Urinary bladder (tissue), 4 donors: ENCODE results near the gene TRPM3. TPM values are rescaled to one million over a fixed set of nuclear protein-coding genes. Genes with fewer than 3 reads are reported as not detected.

ENCODE experiments used
- DNase-seq: peaks from one replicate; pipeline ENCODE4 v3.0.0-alpha.2; 2015; ENCODE audit errors: extremely low spot score
- H3K27ac ChIP-seq: one replicate; pipeline ENCODE4 v1.5.1; 2013; ENCODE audit warnings: low read depth, mild to moderate bottlenecking, moderate library complexity
- H3K36me3 ChIP-seq: one replicate; pipeline ENCODE4 v1.6.1; 2013; ENCODE audit warnings: mild to moderate bottlenecking, moderate library complexity; ENCODE audit not compliant: insufficient read depth
- H3K4me1 ChIP-seq: one replicate; pipeline ENCODE4 v1.6.1; 2013; ENCODE audit warnings: mild to moderate bottlenecking, moderate library complexity; ENCODE audit not compliant: insufficient read depth
- H3K4me3 ChIP-seq: one replicate; pipeline ENCODE4 v1.5.1; 2013; ENCODE audit warnings: low read depth, low read length
- WGBS: extraction: QIAGEN DNeasy Blood & Tissue Kit; methylation state at CpG from one replicate; pipeline ENCODE4 v1.1.7; 2013; 5-methylcytosine and 5-hydroxymethylcytosine counted together
- polyA plus RNA-seq: library from polyadenylated mRNA; stranded (reverse); fragments of 200-250 nt; gene quantifications from one replicate; pipeline ENCODE4 v1.2.3, GENCODE V29; 2013
- total RNA-seq: library from RNA; depleted of rRNA; stranded (reverse); fragments of >200 nt; gene quantifications from one replicate; pipeline ENCODE4 v1.2.3, GENCODE V29; 2014
- donor health status: healthy with polysubstance abuse.
- donor health status: healthy.

TRPM3 gene
- total and polyA plus RNA-seq, 2 donors = 0.20 to 14.3 TPM

DNA sequence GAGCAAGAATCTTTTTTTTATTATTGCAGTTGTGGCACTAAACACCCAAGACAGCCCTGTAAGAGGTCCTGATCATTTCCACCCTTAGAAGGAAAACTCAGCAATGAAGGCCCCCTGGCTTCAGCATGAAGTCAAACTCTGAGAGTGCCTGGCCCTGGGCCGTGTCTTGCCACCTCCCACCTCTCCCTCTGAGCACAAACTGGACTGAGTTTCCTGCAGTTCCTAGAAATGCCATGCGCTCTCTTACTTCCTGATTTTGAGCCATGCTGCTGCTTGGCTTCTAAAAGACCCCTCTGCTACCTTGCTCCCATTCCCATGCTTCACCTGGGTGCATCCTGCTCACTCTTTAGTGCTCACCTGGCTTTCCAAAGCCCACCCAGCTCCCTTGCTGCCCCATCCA lies 566.5 kb downstream of the TRPM3 start:
- Histone ChIP-seq H3K4me3 (no peak overlapping the region), H3K4me1 (no peaks in the 10 kb centered on the region), H3K27ac (no peak overlapping the region), H3K36me3 (no peaks in the 10 kb centered on the region)
- WGBS = 85% methylated on average over 2 of the region's 2 CpGs
- DNase-seq = no peak

DNA sequence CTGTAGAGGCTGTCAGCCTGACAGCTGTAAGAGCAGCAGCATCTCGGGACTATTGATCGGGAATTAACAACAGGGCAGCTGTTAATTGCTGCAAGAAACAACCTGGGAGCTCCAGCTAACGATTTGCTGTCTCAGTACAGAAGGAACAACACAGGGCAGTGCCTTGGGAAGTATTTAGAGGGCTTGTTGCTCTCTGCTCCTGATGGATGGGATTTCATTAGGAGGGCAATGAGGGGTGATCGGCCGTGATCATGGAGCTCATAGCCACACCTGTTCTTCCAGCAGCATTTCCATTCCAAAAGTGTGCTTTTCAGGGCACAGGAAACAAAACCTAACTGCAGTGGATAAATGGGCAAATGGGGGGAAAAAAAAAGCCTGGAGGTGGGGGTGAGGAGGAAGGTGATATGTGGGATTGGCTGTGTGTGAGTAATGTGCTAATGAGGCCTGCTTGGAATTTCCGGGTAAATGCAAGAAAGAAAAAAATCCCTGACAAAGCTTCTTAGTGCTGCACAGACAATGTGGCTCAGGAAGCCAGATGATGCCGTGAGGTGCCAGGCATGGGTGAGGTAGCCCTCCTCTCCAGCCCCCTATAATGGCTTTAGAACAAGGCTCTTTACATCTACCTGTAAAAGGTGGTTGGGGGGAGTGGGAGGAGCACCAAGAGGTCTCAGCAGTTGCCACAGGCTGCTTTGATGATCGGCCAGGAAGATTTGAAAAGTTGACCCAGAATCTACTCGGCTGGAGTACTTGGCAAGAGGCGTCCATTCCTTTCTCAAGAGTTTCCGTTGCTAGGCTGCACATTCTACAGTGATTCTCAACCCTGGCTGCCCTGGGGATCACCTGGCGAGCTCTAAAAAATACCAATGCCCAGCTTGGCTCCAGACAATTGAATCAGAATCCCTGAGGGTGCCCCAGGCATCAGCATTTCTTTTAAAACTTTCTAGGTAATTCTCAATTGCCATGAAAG lies 567.4 kb downstream of the TRPM3 start:
- Histone ChIP-seq H3K36me3 (no peaks in the 10 kb centered on the region), H3K27ac (no peak overlapping the region), H3K4me3 (no peak overlapping the region), H3K4me1 (no peaks in the 10 kb centered on the region)
- DNase-seq = no peak
- 54% methylated on average over 12 of the region's 12 CpGs for WGBS

DNA sequence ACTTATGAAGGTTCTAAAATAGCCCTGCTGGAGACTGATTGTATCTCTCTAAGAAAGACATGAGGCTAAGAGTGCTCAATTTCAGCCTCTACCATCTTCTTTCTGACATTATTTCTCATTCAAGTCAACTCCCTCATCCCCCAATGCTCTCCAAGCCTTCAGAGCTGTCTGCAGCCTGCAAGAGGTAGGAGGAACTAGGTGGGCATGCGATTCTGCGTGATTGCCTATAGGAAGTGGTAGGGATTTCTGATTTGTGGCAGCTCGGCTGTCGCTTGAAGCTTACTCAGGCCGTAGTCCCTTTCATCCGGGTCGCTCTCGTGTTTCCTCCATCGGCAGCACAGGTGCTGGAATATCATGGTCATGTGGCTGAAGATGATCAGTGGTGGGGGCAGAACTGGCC lies 568.9 kb downstream of the TRPM3 start:
- DNase-seq = no peak
- Histone ChIP-seq H3K27ac (no peak overlapping the region), H3K4me1 (no peaks in the 10 kb centered on the region), H3K36me3 (no peaks in the 10 kb centered on the region), H3K4me3 (no peak overlapping the region)
- 97% methylated on average over 9 of the region's 9 CpGs for WGBS

- DNase-seq = no peak
- Histone ChIP-seq H3K27ac (no peak overlapping the region), H3K4me1 (no peaks in the 10 kb centered on the region), H3K36me3 (no peaks in the 10 kb centered on the region), H3K4me3 (no peak overlapping the region)
- WGBS = 92% methylated on average over 3 of the region's 3 CpGs
Measured at GRCh38 chr9:70551801-70552200, 569.6 kb downstream of the TRPM3 start.

DNA sequence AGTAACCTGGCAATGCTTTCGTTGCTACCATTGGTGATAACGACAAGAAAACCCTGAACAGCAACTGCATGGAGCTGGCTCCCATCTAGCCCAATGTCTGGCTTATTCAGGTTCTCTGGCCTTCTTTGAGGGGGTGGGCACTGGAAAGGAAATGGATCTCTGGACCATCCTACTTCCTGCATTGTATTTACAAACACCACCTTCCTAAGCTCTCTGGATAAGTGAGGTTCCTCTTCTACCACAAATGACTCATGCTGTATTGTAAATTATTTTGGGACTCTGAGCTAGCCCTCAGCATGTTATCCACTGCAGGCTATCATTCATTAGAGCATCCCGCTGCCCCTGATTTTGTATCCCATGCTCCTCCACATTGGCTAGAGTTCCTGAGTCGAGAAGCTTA lies 570.0 kb downstream of the TRPM3 start:
- Histone ChIP-seq H3K36me3 (no peaks in the 10 kb centered on the region), H3K4me3 (no peak overlapping the region), H3K27ac (no peak overlapping the region), H3K4me1 (no peaks in the 10 kb centered on the region)
- 87% methylated on average over 4 of the region's 4 CpGs for WGBS
- no peak for DNase-seq

GRCh38 chr9:70549926-70550325 lies 571.5 kb downstream of the TRPM3 start:
- WGBS = 43% methylated on average over 1 of the region's 1 CpG
- Histone ChIP-seq H3K4me3 (no peak overlapping the region), H3K36me3 (no peaks in the 10 kb centered on the region), H3K4me1 (no peaks in the 10 kb centered on the region), H3K27ac (no peak overlapping the region)
- no peak for DNase-seq

DNA sequence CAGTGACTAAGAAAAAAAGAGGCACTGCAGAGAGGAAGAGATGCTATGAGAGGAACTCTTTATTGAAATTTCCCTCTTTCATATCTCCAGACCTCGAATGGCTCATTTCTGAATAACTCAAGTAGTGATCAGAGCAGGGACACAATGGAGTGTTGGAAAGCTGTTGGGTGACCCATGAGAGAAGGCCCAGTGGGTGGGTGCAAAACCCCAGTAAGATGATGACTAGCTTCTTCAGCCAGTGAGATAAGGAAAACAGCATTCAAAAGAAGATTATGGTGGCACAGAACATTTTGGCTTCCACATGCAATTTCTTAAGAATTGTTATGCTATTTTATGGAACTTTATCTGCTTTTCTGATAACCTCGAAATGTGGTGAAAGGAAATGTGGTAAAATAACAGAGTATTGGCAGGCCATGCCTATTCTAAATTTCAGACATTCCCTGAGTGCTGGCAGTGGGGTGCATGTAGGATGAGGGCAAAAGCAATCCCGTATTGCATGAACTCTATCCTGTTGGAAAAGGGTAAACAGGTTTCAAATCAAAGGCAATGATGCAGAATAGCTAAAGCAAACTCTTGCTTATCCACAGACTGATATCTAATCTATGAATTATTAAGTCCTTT lies 579.0 kb downstream of the TRPM3 start:
- DNase-seq = no peak
- Histone ChIP-seq H3K27ac (no peak overlapping the region), H3K4me3 (no peak overlapping the region), H3K36me3 (no peaks in the 10 kb centered on the region), H3K4me1 (no peaks in the 10 kb centered on the region)
- 80% methylated on average over 3 of the region's 3 CpGs for WGBS

DNA sequence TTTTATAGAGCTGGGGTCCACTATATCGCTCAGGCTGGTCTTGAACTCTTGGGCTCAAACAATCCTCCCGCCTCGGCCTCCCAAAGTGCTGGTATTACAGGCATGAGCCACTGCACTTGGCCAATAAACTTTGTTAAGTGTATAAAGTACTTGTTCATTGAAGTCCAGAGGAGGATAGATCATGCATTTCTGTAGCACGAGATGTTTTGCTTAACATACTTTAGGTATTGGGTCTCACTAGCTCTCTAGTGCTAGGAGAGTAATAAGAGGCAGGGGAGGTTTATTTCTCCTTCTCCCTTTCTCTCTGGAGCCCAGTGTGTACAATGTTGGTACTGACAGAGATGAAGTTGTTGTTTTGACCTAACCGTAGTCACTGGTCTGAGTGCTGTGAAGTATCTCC lies 581.4 kb downstream of the TRPM3 start:
- 96% methylated on average over 5 of the region's 5 CpGs for WGBS
- no peaks in the 10 kb centered on the region for H3K4me1 ChIP-seq
- no peak for DNase-seq
- H3K27ac ChIP-seq = no peak overlapping the region
- no peaks in the 10 kb centered on the region for H3K36me3 ChIP-seq
- H3K4me3 ChIP-seq = no peak overlapping the region

- H3K4me1 ChIP-seq = no peaks in the 10 kb centered on the region
- WGBS = 64% methylated on average over 1 of the region's 1 CpG
Measured at GRCh38 chr9:70539526-70539925, 581.9 kb downstream of the TRPM3 start.

DNA sequence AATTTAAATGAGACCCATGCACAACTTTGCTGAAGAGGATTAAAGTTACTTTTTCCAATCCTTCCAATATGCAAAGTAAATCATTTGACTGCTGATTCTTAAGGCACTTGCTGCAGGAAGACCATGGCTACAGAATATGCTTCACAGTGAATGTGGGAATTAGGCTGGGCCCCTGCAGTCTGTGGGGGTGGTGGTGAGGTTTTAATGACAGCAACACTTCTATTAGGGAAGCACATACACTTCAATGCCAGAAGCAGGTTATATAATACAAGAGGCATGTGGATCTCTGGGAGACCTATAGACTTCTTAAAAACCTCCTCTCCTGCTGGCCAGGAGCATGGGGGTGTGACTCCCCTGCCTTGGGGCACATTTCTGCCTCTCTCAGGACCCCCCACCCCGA lies 582.4 kb downstream of the TRPM3 start:
- H3K36me3 ChIP-seq = no peaks in the 10 kb centered on the region
- H3K27ac ChIP-seq = no peak overlapping the region
- no peaks in the 10 kb centered on the region for H3K4me1 ChIP-seq
- no peak overlapping the region for H3K4me3 ChIP-seq
- DNase-seq = no peak
- 81% methylated on average over 1 of the region's 1 CpG for WGBS

More at GRCh38 chr9:70539526-70539925, 581.9 kb downstream of the TRPM3 start:
- H3K27ac ChIP-seq = no peak overlapping the region
- H3K4me3 ChIP-seq = no peak overlapping the region
- DNase-seq = no peak
- H3K36me3 ChIP-seq = no peaks in the 10 kb centered on the region

DNA sequence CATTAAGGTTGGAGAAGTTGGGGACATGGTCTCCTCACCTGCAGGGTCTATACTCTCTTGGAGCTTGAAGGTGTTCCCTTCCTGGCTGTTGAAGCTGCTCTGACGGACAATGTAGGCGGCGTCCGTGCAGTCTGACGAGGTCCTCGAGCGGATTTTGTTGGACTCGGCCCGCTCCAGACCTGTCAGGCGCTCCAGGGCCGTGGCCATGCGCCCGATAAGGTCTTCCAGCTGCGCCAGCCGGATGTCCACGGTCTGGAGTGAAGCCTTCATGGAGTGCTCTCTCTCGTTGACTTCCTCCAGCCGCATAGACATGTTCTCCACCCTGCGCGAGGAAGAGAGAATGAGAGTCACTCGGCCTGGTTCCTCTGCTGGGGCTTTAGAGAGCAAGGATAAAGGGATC lies 584.3 kb downstream of the TRPM3 start:
- Histone ChIP-seq H3K27ac (no peak overlapping the region), H3K36me3 (no peaks in the 10 kb centered on the region), H3K4me3 (no peak overlapping the region), H3K4me1 (no peaks in the 10 kb centered on the region)
- DNase-seq = no peak
- 96% methylated on average over 21 of the region's 21 CpGs for WGBS

DNA sequence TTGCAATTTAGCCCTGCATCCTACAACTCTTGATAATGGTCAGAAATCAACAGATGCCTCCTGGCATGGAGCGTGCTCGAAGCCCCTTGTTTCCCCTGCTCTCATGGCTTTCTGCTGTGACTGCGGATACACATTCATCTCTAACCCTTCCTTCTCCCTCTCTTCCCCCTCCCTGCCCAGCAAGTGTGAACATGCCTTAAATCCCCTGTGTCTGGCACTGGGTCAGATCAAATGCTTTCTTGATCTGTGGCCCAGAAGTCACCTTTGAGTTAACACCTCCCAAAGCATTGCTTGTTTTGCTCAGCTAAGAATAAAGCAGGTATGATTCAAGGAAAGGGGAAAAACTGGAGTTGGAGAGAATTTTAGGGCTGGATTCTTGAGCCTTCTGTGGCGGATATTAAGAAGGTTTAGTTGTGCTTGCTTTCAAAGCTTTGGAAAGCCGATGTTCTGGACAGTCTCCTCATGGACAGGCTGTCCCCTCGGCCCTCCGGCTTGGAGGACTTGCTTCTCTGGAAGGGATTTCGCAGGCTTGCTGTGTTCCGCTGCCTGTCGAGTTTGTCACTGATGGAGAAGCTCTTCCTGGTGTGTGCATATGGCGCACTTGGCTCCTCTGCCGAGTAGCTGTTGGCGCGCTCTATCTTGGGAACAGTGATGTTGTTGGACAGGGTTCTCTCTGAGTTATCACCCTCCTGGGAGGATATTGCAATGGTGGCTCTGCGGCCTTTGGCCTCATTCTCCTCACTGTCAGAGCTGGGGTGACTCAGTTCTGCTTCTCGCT lies 585.7 kb downstream of the TRPM3 start:
- no peaks in the 10 kb centered on the region for H3K4me1 ChIP-seq
- WGBS = 87% methylated on average over 16 of the region's 16 CpGs
- H3K36me3 ChIP-seq = no peaks in the 10 kb centered on the region
- no peak for DNase-seq
- H3K4me3 ChIP-seq = no peak overlapping the region
- H3K27ac ChIP-seq = no peak overlapping the region

DNA sequence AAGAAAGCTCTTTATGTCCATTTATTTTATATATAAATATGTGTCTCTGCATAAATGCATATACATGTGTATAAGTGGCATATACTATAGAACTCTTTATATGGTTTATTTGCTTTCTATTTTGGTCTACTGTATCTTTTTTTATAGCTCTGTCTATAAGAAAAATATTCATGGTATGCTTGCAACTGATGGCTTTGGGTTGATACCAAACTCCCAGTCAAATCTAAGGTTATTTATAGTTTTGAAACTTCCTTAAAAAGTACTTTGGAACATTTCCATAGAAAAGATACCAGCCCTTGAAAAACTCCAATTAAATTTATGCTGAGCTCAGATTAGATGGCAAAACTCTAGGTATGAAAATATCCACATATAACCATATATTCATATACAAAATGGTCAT lies 587.0 kb downstream of the TRPM3 start:
- Histone ChIP-seq H3K36me3 (no peaks in the 10 kb centered on the region), H3K4me3 (no peak overlapping the region), H3K27ac (no peak overlapping the region), H3K4me1 (no peaks in the 10 kb centered on the region)
- DNase-seq = no peak

GRCh38 chr9:70534061-70534460 lies 587.4 kb downstream of the TRPM3 start:
- H3K4me1 ChIP-seq = no peaks in the 10 kb centered on the region
- no peak for DNase-seq
- no peak overlapping the region for H3K27ac ChIP-seq
- no peak overlapping the region for H3K4me3 ChIP-seq
- H3K36me3 ChIP-seq = no peaks in the 10 kb centered on the region
- WGBS = 84% methylated on average over 4 of the region's 4 CpGs
